HG03520 (cell line): ENCODE results near the gene GPR82.
"Not testable (repeated sequence)": the region's sequence is repeated elsewhere in the genome, so short reads cannot be mapped to it uniquely, and the experiment has no call there.

Experiments
- ATAC-seq: cut with Tn5 transposase; IDR thresholded peaks from one replicate; pipeline ENCODE4 v1.9.1; 2021; ENCODE audit warnings: mild to moderate bottlenecking, moderate library complexity; ENCODE audit not compliant: unreplicated experiment

The GPR82 gene

DNA sequence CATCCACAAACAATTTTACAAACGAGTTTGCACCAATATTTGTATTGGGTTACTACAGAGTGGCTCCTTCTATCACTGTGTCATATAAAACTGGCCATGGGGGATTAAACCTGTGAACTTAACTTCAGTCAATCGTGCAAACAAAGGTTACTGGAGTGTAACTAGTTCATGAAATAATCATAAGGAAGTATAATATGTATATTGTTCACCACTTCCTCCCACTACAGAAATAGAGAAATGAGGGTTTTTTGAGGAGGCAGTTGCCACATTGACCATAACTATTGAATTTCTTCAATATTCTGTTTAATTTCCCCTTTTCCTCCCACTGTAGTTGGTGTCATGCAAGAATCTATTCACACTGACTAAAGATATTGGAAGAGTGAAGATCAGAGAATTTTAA is at the start of gene GPR82:
Gene GPR82 (plus strand): TSS at position 356 of the 400 bp plus-strand sequence. CDS start 2,846 bp downstream, outside the sequence.
- no peak for ATAC-seq

DNA sequence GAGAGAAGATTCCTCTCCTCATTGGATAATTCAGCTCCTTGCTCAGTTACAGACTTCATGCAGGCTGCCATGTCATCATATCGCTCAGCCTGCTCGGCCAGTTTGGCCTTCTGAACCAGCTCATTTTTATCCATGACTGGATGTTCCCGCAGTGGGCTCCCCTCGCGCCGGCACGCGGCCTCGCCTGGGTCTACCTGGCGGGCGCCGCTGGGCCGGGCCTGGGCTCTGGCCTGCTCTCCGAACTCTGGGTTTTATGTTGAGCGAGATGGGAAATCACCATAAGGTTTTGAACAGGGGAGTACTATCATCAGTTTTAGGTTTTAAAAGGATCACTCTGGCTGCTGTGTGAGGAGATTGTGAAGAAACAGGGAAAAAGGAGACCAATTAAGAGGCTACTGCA is 47.6 kb upstream of the GPR82 start:
- not testable (repeated sequence) for ATAC-seq

GRCh38 chrX:41677183-41678060 is 46.6 kb upstream of the GPR82 start:
- ATAC-seq = no peak

DNA sequence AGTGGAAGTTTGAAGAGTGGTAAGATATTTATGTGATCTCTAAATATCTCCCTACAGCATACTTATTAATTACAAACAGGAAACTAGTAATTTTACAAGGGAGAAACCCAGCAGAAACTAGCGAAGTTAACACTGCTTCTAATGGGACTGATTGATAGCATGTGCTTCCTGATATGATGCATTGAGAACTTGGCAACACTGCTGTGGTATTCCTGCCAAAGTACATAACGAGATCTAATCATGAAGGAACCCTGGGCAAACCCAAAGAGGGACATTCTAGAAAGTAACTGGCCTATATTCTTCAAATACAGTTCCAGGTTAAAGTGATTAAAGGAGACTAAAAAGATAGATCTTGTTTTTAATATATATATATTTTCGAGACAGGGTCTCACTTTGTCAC is 39.8 kb upstream of the GPR82 start:
- ATAC-seq = no peak

- no peak for ATAC-seq
Observed at GRCh38 chrX:41684940-41685339, 39.0 kb upstream of the GPR82 start.

DNA sequence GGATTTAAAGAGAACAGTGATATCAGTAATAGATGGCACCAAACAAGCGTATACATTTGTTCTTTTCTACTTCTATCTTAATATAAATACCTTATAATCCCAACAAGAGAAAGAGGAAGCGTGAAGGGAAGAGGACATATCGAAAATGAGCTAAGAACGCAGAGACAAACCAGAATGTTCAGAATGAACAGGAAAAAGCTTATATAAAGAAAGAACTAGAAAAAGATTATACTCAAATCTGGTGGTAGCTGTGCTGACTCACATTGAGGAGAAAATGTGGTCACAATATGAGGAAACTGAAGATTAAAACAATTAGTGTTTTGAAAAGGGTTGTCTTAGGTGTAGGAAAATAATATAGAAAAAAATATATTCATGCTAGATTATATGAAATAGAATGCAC is 37.2 kb upstream of the GPR82 start:
- no peak for ATAC-seq

- ATAC-seq = no peak
Observed at GRCh38 chrX:41688156-41688555, 35.8 kb upstream of the GPR82 start.

DNA sequence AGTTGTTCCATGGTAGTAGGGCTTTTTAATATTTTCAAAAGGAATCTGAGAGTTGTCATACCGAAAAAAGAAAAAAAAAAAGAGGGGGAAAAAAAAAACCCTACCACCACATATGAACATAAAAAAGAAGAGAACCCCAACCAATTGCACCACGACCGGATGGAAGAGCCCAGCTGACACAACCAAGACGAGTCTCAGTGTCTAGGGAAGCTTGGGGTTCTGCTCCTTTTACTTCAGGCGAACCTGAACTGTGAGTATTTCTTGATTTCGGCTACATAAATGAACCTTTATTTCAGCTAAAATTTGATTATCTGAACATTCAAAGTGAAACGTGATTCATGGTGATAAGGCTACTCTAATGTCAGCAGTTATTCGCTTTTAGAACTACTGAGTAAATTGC is 35.1 kb upstream of the GPR82 start, which contains the start of gene GPR34:
Gene GPR34 (plus strand): TSS at position 139 of the 400 bp plus-strand sequence. CDS start 6,661 bp downstream, outside the sequence.
- ATAC-seq = no peak

GRCh38 chrX:41689711-41690110 is 34.3 kb upstream of the GPR82 start:
- ATAC-seq = no peak

GRCh38 chrX:41692162-41692749 is 31.7 kb upstream of the GPR82 start:
- ATAC-seq = no peak

DNA sequence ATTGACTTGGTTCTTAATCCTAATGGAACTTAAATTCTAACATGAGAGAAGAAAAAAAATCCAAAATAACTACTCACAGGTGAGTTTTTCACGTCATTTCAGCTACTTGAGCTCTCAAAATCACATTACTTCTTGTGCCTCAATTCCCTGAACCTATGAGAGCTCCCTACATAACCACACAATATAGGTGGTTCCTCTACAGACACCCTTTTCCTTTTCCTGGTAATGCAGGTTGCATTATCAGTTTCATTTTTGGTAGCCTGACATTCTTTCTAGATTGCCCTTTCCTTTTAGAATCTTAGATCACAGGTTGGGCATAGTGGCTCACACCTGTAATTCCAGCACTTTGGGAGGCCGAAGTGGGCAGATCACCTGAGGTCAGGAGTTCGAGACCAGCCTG is 31.0 kb upstream of the GPR82 start:
- ATAC-seq = no peak

GRCh38 chrX:41695426-41695825 is 28.6 kb upstream of the GPR82 start:
- ATAC-seq = no peak

GRCh38 chrX:41703574-41704029 is 20.4 kb upstream of the GPR82 start:
- ATAC-seq = no peak

- ATAC-seq = no peak
Observed at GRCh38 chrX:41705042-41705441, 18.9 kb upstream of the GPR82 start.

DNA sequence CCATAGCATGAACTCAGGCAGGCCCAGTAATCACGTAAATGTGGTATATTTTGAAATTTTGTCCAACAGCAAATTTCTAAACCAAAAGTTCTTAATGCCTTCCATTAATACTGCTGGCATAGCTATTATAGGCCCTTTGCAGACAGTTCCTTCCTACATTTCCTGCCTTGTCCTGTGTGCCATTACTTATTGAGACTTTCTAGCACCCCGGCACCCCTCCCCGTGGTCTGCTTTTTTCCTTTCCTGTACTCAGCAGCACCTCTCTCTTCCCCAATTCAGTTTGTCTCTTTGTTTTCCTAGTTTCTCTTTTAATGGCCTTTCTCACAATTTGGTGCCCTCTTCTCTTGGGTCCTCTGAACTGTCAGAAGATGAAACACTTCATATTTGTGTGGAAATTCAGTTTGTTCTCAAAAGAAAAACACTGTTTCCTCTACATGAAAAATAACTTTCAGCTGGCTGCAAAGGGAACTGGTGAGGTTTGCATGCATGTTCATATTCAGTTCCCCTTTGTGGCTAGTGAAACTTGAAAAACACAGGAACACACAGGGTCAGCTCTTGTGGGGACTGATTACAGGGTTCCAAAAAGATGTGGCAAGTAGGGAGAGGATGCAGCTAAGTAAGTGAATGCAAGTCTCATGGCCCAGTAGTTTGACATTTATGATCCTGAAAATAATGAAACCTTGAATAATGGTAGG is 18.2 kb upstream of the GPR82 start:
- ATAC-seq = peak; percentile 86

DNA sequence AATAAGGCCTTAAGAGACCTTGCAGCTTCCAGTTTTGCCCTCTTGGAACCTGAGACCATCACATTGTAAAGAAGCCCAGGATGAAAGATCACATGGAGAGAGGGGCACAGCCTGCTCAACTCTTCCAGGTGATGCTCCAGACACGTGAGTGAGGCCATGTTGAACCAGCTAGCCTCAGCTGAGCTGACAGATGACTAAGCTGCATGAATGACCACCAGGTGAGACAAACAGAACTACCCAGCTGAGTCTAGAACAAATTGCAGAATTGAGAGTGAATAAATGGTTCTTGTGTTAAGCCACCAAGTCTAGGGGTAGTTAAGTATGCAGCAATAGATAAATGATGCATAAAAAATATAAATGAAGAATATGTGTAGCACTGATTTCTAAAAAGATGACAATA is 16.8 kb upstream of the GPR82 start:
- ATAC-seq = no peak

GRCh38 chrX:41708486-41708885 is 15.5 kb upstream of the GPR82 start:
- no peak for ATAC-seq

GRCh38 chrX:41711021-41711667 is 12.8 kb upstream of the GPR82 start:
- ATAC-seq = no peak

DNA sequence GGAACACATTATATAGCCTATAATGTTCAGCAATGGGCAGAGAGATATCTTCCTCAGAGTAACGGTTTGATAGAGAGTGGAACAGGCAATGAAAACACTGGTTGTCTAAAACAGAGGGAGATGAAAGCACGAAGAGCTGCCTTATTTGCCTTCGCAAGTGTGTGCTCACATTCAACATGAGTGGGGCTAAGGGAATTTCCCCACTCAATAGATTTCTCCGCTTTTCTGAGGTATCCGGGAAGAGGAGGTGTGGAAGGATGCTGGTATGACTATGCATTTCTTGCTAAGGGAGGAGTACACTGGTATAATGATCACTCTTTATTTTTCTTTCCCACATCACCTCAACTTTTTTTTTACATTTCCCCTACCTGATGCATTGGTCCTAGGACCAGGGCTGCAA is 7.8 kb upstream of the GPR82 start:
- ATAC-seq = no peak

DNA sequence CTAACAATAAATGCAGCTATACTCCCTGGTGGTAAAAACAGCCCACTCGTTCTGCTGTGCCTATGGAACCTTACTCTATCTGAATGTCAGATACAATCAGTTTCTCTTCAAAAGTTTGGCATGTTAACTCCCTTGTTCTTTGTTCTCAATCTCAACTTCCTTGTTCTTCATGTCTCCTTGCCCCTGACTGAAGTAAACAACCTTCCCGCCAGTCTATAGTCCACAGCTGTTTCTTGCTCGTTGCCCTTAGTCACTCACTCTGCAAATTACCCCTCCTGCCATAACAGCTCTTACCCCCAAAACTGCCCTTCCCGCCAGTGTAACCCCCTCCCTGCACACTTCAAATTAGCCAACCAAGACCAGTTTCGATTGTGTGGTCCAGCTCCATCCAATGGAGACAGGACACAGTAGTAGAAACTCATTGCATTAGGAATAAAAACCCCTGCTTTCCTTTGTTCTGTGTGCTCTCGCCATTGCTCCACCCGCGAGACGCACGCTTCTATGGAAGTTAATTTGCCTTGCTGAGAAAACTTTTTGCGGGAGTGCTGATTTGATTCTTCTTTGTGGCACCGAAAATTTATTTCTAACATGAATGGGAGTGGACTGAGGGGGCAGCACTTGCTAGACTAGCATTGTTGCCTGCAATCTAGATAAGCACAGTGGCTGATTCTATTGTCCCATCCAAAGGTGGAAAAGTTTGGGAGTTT is 7.1 kb upstream of the GPR82 start:
- ATAC-seq = no peak
